GM21786 (cell line): Measurements from ENCODE around the gene NEURL1.

Experiments
- ATAC-seq: cut with Tn5 transposase; IDR thresholded peaks from one replicate; pipeline ENCODE4 v1.9.1; 2021; ENCODE audit not compliant: unreplicated experiment

The NEURL1 gene

GRCh38 chr10:103578782-103579382, 85.4 kb downstream of the NEURL1 start:
- no peak for ATAC-seq

- no peak for ATAC-seq
These were observed 86.5 kb downstream of the NEURL1 start for GRCh38 chr10:103580011-103580410.

- no peak for ATAC-seq
These were observed 86.9 kb downstream of the NEURL1 start for GRCh38 chr10:103580430-103580829.

GRCh38 chr10:103581499-103581898, 88.0 kb downstream of the NEURL1 start:
- no peak for ATAC-seq

GRCh38 chr10:103582331-103583123, 89.0 kb downstream of the NEURL1 start:
- ATAC-seq = no peak

GRCh38 chr10:103583871-103584215, 90.3 kb downstream of the NEURL1 start:
- no peak for ATAC-seq

- no peak for ATAC-seq
These were observed 90.9 kb downstream of the NEURL1 start for GRCh38 chr10:103584216-103585010.

GRCh38 chr10:103585011-103585405, 91.5 kb downstream of the NEURL1 start:
- no peak for ATAC-seq

GRCh38 chr10:103587073-103587472, 93.6 kb downstream of the NEURL1 start:
- no peak for ATAC-seq

- no peak for ATAC-seq
These were observed 95.6 kb downstream of the NEURL1 start for GRCh38 chr10:103589074-103589630.

- no peak for ATAC-seq
These were observed 96.6 kb downstream of the NEURL1 start for GRCh38 chr10:103590060-103590459.

GRCh38 chr10:103590744-103591291, 97.3 kb downstream of the NEURL1 start:
- ATAC-seq = no peak

GRCh38 chr10:103592186-103593021, 98.9 kb downstream of the NEURL1 start:
- peak; percentile 66 for ATAC-seq

GRCh38 chr10:103593022-103593570, 99.6 kb downstream of the NEURL1 start:
- ATAC-seq = no peak

- ATAC-seq = no peak
These were observed 102.6 kb downstream of the NEURL1 start for GRCh38 chr10:103595933-103596726.

- no peak for ATAC-seq
These were observed 103.5 kb downstream of the NEURL1 start for GRCh38 chr10:103597003-103597402.

- no peak for ATAC-seq
These were observed 105.2 kb downstream of the NEURL1 start for GRCh38 chr10:103598654-103599115.

GRCh38 chr10:103599211-103599610, 105.7 kb downstream of the NEURL1 start:
- no peak for ATAC-seq

- no peak for ATAC-seq
These were observed 106.4 kb downstream of the NEURL1 start for GRCh38 chr10:103599907-103600306.
